ENCODE results near the gene XDH.

Gene XDH

GRCh38 chr2:31319406-31320175 lies 95.0 kb downstream of the XDH start:
- H3K27me3 ChIP-seq (ENCODE audit: control insufficient read depth in 3 of 3, insufficient read depth in 3 of 3, low read depth in 1 of 3, low read length in 3 of 3), result peaks cover 0 to 9% (median 0%) of the 10 kb centered on the region in 3 experiments
- no peaks in the 10 kb centered on the region for H3K9me3 ChIP-seq (replicated peaks in 1 of 2; ENCODE audit: control insufficient read depth in 2 of 2, insufficient read depth in 1 of 2, low read depth in 1 of 2, low read length in 2 of 2)
- no peak overlapping the region for H3K18ac ChIP-seq (ENCODE audit: low read length)
- no peaks in the 10 kb centered on the region for H3K36me3 ChIP-seq (replicated peaks in 1 of 2; ENCODE audit: control insufficient read depth in 2 of 2, insufficient read depth in 2 of 2, low read length in 2 of 2)
- H3K4me2 ChIP-seq (ENCODE audit: insufficient read depth, low read length, poor library complexity, severe bottlenecking), result no peak overlapping the region
- H3K14ac ChIP-seq (ENCODE audit: low read length), result no peak overlapping the region
- H4K8ac ChIP-seq (ENCODE audit: low read depth, low read length), result no peak overlapping the region
- no peak overlapping the region for H2BK5ac ChIP-seq (ENCODE audit: low read length)
- H3K4me3 ChIP-seq (ENCODE audit: low read length in 2 of 2), result no peak overlapping the region
- H2BK15ac ChIP-seq (ENCODE audit: low read length), result no peak overlapping the region
- no peak overlapping the region for H4K91ac ChIP-seq (ENCODE audit: low read depth, low read length, poor library complexity)
- H2BK12ac ChIP-seq (ENCODE audit: low read length), result no peak overlapping the region
- no peak overlapping the region for H3K23ac ChIP-seq (ENCODE audit: low read depth, low read length, poor library complexity)
- H3K27ac ChIP-seq (replicated peaks; ENCODE audit: low read length), result no peak overlapping the region
- no peak for DNase-seq (ENCODE audit: low spot score)
- no peak overlapping the region for H2BK120ac ChIP-seq (ENCODE audit: low read depth, low read length)
- H3K4ac ChIP-seq (ENCODE audit: low read length), result no peak overlapping the region
- no peak overlapping the region for H3K9ac ChIP-seq (ENCODE audit: low read depth, low read length, poor library complexity)
- H3K4me1 ChIP-seq (ENCODE audit: control insufficient read depth in 2 of 2, insufficient read depth in 1 of 2, low read depth in 1 of 2, low read length in 2 of 2), result peaks cover 0 to under 1% of the 10 kb centered on the region in 2 donors
- H2AFZ ChIP-seq (ENCODE audit: low read length), result no peak overlapping the region
- WGBS, 2 donors (ENCODE audit: extremely low coverage in 2 of 2, insufficient read length in 2 of 2, insufficient replicate concordance in 1 of 2), result no CpG with 5 or more reads among the region's 6 CpGs
- H2AK5ac ChIP-seq (ENCODE audit: low read depth, low read length), result no peak overlapping the region
- no peaks in the 10 kb centered on the region for H3K79me1 ChIP-seq (ENCODE audit: low read depth, low read length)

DNA sequence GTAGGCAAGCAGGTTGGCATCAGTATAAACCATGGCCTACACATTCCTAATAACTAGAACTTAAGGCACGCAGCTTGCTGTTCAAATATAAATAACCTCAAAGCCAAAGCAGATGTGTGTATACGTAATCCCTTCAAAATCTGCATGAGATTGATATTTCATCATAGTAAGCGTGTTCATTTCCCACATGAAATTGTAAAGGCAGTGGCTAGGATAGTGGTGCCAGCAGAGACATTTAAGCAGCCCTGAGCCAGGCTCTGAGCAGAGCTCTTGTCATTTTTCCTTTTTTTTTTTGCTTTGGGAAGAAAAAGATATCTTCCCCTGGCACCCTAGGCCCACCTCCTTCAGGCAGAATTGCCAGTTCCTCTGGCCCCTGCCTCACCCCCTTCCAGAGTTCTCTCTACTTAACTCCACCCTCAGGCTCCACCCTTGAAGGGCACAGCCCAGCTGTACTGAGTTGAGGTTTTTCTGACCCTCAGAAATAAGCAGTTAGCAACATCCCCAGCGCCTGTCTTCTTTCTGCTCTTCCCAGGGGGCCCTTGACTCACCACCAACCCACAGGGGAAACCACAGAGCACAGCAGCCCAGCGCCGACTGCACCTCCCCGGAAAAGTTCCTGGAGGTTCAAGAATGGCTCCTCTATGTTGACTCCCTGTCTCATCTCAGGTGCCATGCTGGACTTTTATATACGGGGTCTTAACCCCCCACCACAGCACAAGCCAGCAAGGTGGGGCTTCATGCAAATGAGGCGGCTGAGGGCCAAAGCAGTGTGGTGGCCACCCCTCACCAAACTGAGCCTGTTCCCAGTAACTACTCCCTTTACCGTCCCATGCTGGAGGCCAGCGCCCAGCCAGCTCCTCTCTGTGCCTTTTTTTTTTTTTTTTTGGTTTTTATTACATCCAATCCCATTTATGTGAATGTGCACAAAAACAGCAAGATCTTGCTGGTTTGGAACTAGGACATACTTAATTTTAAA lies 95.9 kb downstream of the XDH start:
- H3K9ac ChIP-seq (ENCODE audit: low read depth, low read length, poor library complexity), result no peak overlapping the region
- no peaks in the 10 kb centered on the region for H3K36me3 ChIP-seq (replicated peaks in 1 of 2; ENCODE audit: control insufficient read depth in 2 of 2, insufficient read depth in 2 of 2, low read length in 2 of 2)
- H3K18ac ChIP-seq (ENCODE audit: low read length), result no peak overlapping the region
- DNase-seq (ENCODE audit: low spot score), result no peak
- H3K4me3 ChIP-seq (ENCODE audit: low read length in 2 of 2), result no peak overlapping the region
- H3K4me1 ChIP-seq (ENCODE audit: control insufficient read depth in 2 of 2, insufficient read depth in 1 of 2, low read depth in 1 of 2, low read length in 2 of 2), result peaks cover 0 to 2% of the 10 kb centered on the region in 2 donors
- no peak overlapping the region for H2AFZ ChIP-seq (ENCODE audit: low read length)
- no peak overlapping the region for H4K91ac ChIP-seq (ENCODE audit: low read depth, low read length, poor library complexity)
- no peak overlapping the region for H4K8ac ChIP-seq (ENCODE audit: low read depth, low read length)
- H2BK12ac ChIP-seq (ENCODE audit: low read length), result no peak overlapping the region
- H3K27me3 ChIP-seq (ENCODE audit: control insufficient read depth in 3 of 3, insufficient read depth in 3 of 3, low read depth in 1 of 3, low read length in 3 of 3), result peaks cover 0 to 8% (median 0%) of the 10 kb centered on the region in 3 experiments
- H2BK120ac ChIP-seq (ENCODE audit: low read depth, low read length), result no peak overlapping the region
- H2BK15ac ChIP-seq (ENCODE audit: low read length), result no peak overlapping the region
- no peak overlapping the region for H3K4ac ChIP-seq (ENCODE audit: low read length)
- H3K79me1 ChIP-seq (ENCODE audit: low read depth, low read length), result no peaks in the 10 kb centered on the region
- H3K9me3 ChIP-seq (replicated peaks in 1 of 2; ENCODE audit: control insufficient read depth in 2 of 2, insufficient read depth in 1 of 2, low read depth in 1 of 2, low read length in 2 of 2), result no peaks in the 10 kb centered on the region
- no peak overlapping the region for H3K14ac ChIP-seq (ENCODE audit: low read length)
- H3K23ac ChIP-seq (ENCODE audit: low read depth, low read length, poor library complexity), result no peak overlapping the region
- no peak overlapping the region for H3K27ac ChIP-seq (replicated peaks; ENCODE audit: low read length)
- H2AK5ac ChIP-seq (ENCODE audit: low read depth, low read length), result no peak overlapping the region
- no peak overlapping the region for H3K4me2 ChIP-seq (ENCODE audit: insufficient read depth, low read length, poor library complexity, severe bottlenecking)
- H2BK5ac ChIP-seq (ENCODE audit: low read length), result no peak overlapping the region
- WGBS, 2 donors (ENCODE audit: extremely low coverage in 2 of 2, insufficient read length in 2 of 2, insufficient replicate concordance in 1 of 2), result no CpG with 5 or more reads among the region's 11 CpGs

DNA sequence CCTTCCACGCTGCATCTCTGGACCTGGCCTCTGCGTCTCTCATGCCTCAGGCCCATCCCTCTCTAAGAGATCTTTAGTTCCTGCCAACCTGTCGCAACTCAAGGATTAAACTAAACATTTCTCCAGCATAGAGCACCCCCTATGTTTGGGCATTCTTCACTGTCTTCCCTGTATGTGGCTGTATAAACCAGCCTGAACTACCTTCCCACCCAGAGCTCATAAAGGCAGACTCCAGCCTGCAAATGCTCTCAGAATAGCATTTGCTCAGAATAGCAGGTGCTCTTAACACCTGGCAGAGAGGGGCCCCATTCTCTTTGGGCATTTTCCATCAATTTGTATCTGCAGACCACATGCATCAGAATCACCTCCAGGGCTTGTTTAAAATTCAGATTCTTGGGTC lies 97.1 kb downstream of the XDH start:
- no CpG with 5 or more reads among the region's 3 CpGs for WGBS, 2 donors (ENCODE audit: extremely low coverage in 2 of 2, insufficient read length in 2 of 2, insufficient replicate concordance in 1 of 2)
- Histone ChIP-seq H2BK12ac (ENCODE audit: low read length) (no peak overlapping the region), H2AFZ (ENCODE audit: low read length) (no peak overlapping the region)

GRCh38 chr2:31314761-31315160 lies 99.8 kb downstream of the XDH start:
- Histone ChIP-seq H3K14ac (ENCODE audit: low read length) (no peak overlapping the region), H3K9ac (ENCODE audit: low read depth, low read length, poor library complexity) (no peak overlapping the region), H3K4ac (ENCODE audit: low read length) (no peak overlapping the region), H3K4me1 (ENCODE audit: control insufficient read depth in 2 of 2, insufficient read depth in 1 of 2, low read depth in 1 of 2, low read length in 2 of 2) (peaks cover 0 to 2% of the 10 kb centered on the region in 2 donors), H3K79me1 (ENCODE audit: low read depth, low read length) (no peaks in the 10 kb centered on the region), H3K9me3 (replicated peaks in 1 of 2; ENCODE audit: control insufficient read depth in 2 of 2, insufficient read depth in 1 of 2, low read depth in 1 of 2, low read length in 2 of 2) (no peaks in the 10 kb centered on the region), H2BK15ac (ENCODE audit: low read length) (no peak overlapping the region), H3K23ac (ENCODE audit: low read depth, low read length, poor library complexity) (no peak overlapping the region), H4K91ac (ENCODE audit: low read depth, low read length, poor library complexity) (no peak overlapping the region), H3K36me3 (replicated peaks in 1 of 2; ENCODE audit: control insufficient read depth in 2 of 2, insufficient read depth in 2 of 2, low read length in 2 of 2) (no peaks in the 10 kb centered on the region), H3K27me3 (ENCODE audit: control insufficient read depth in 3 of 3, insufficient read depth in 3 of 3, low read depth in 1 of 3, low read length in 3 of 3) (no peaks in the 10 kb centered on the region), H3K4me2 (ENCODE audit: insufficient read depth, low read length, poor library complexity, severe bottlenecking) (no peak overlapping the region), H2AK5ac (ENCODE audit: low read depth, low read length) (no peak overlapping the region), H2BK120ac (ENCODE audit: low read depth, low read length) (no peak overlapping the region), H3K18ac (ENCODE audit: low read length) (no peak overlapping the region), H2BK12ac (ENCODE audit: low read length) (no peak overlapping the region), H3K27ac (replicated peaks; ENCODE audit: low read length) (no peak overlapping the region), H3K4me3 (ENCODE audit: low read length in 2 of 2) (no peak overlapping the region), H2AFZ (ENCODE audit: low read length) (no peak overlapping the region), H2BK5ac (ENCODE audit: low read length) (no peak overlapping the region), H4K8ac (ENCODE audit: low read depth, low read length) (no peak overlapping the region)
- DNase-seq (ENCODE audit: low spot score), result no peak
- no CpG with 5 or more reads among the region's 2 CpGs for WGBS, 2 donors (ENCODE audit: extremely low coverage in 2 of 2, insufficient read length in 2 of 2, insufficient replicate concordance in 1 of 2)

More for the DNA sequence above, 97.1 kb downstream of the XDH start:
- Histone ChIP-seq H4K8ac (ENCODE audit: low read depth, low read length) (no peak overlapping the region), H3K18ac (ENCODE audit: low read length) (no peak overlapping the region), H3K27me3 (ENCODE audit: control insufficient read depth in 3 of 3, insufficient read depth in 3 of 3, low read depth in 1 of 3, low read length in 3 of 3) (peaks cover 0 to 4% (median 0%) of the 10 kb centered on the region in 3 experiments), H3K36me3 (replicated peaks in 1 of 2; ENCODE audit: control insufficient read depth in 2 of 2, insufficient read depth in 2 of 2, low read length in 2 of 2) (no peaks in the 10 kb centered on the region), H2BK5ac (ENCODE audit: low read length) (no peak overlapping the region), H3K23ac (ENCODE audit: low read depth, low read length, poor library complexity) (no peak overlapping the region), H2AK5ac (ENCODE audit: low read depth, low read length) (no peak overlapping the region), H3K4ac (ENCODE audit: low read length) (no peak overlapping the region), H3K14ac (ENCODE audit: low read length) (no peak overlapping the region), H3K9me3 (replicated peaks in 1 of 2; ENCODE audit: control insufficient read depth in 2 of 2, insufficient read depth in 1 of 2, low read depth in 1 of 2, low read length in 2 of 2) (no peaks in the 10 kb centered on the region), H4K91ac (ENCODE audit: low read depth, low read length, poor library complexity) (no peak overlapping the region), H3K4me3 (ENCODE audit: low read length in 2 of 2) (no peak overlapping the region), H2BK15ac (ENCODE audit: low read length) (no peak overlapping the region), H3K79me1 (ENCODE audit: low read depth, low read length) (no peaks in the 10 kb centered on the region), H3K4me1 (ENCODE audit: control insufficient read depth in 2 of 2, insufficient read depth in 1 of 2, low read depth in 1 of 2, low read length in 2 of 2) (peaks cover 0 to 2% of the 10 kb centered on the region in 2 donors), H3K9ac (ENCODE audit: low read depth, low read length, poor library complexity) (no peak overlapping the region), H3K27ac (replicated peaks; ENCODE audit: low read length) (no peak overlapping the region), H3K4me2 (ENCODE audit: insufficient read depth, low read length, poor library complexity, severe bottlenecking) (no peak overlapping the region), H2BK120ac (ENCODE audit: low read depth, low read length) (no peak overlapping the region)
- DNase-seq (ENCODE audit: low spot score), result no peak
